SK-N-SH (cell line): ENCODE measurements around the gene CIAO1. TPM values are rescaled to one million over a fixed set of nuclear protein-coding genes. Genes with fewer than 3 reads are reported as not detected.

ENCODE experiments used
- CTCF ChIA-PET: fragments of 300-600, 350-600 bp; formaldehyde crosslinking; extraction: SDS; loops from one replicate; lab custom pipeline; 2021; lab: Yijun Ruan, JAX
- POLR2A ChIA-PET: fragments of 350-600 bp; sonication (Branson Sonifier 250); formaldehyde crosslinking; extraction: SDS; loops from one replicate; lab custom pipeline; 2020; ENCODE audit warnings: antibody characterized with exemption, inconsistent platforms; lab: Yijun Ruan, JAX
- DNase-seq: peaks from one replicate; pipeline ENCODE4 v3.0.0; 2012
- H2AFZ ChIP-seq: fragments of 200-600 bp; sonication (generic); 2 replicates; pipeline ENCODE4 v1.8.1; 2016; ENCODE audit warnings: antibody characterized with exemption, mild to moderate bottlenecking, low read depth
- H3F3A ChIP-seq: fragments of 200-600 bp; sonication (generic); replicated peaks from 2 replicates; pipeline ENCODE3; 2016; ENCODE audit warnings: antibody characterized with exemption, mild to moderate bottlenecking; ENCODE audit not compliant: insufficient read depth
- H3K27ac ChIP-seq, 2 experiments: fragments of 200-500 bp in 1 of 2; fragments of 200-600 bp in 1 of 2; sonication (Bioruptor generic) in 1 of 2; sonication (generic), shearing (Covaris generic) in 1 of 2; 2 replicates each; pipeline versions ENCODE4 v1.5.1 to v1.6.1; 2014 to 2016; ENCODE audit warnings: low read depth in 2 of 2, inconsistent platforms in 1 of 2, low read length in 1 of 2, mild to moderate bottlenecking in 1 of 2, mixed read lengths in 1 of 2
- H3K27me3 ChIP-seq: fragments of 200-600 bp; sonication (generic), shearing (Covaris generic); 2 replicates; pipeline ENCODE4 v1.6.1; 2016; ENCODE audit warnings: mixed run types; ENCODE audit not compliant: insufficient read depth
- H3K36me3 ChIP-seq, 2 experiments: fragments of 200-500 bp in 1 of 2; fragments of 200-600 bp in 1 of 2; sonication (Bioruptor generic) in 1 of 2; sonication (generic) in 1 of 2; replicated peaks in 1 of 2; 2 replicates each; pipeline versions ENCODE3 to v1.5.1; 2014 to 2016; ENCODE audit warnings: low read length in 1 of 2, mild to moderate bottlenecking in 1 of 2; ENCODE audit not compliant: insufficient read depth in 2 of 2, control insufficient read depth in 1 of 2
- H3K4me1 ChIP-seq, 2 experiments: fragments of 200-500 bp in 1 of 2; fragments of 200-600 bp in 1 of 2; sonication (Bioruptor generic) in 1 of 2; sonication (generic), shearing (Covaris generic) in 1 of 2; 2 replicates each; pipeline versions ENCODE4 v1.5.1 to v1.6.1; 2014 to 2016; ENCODE audit warnings: low read depth in 1 of 2, low read length in 1 of 2, mixed run types in 1 of 2; ENCODE audit not compliant: insufficient read depth in 2 of 2, control insufficient read depth in 1 of 2
- H3K4me2 ChIP-seq: fragments of 200-600 bp; sonication (generic), shearing (Covaris generic); 2 replicates; pipeline ENCODE4 v1.6.1; 2017; ENCODE audit warnings: mixed run types
- H3K4me3 ChIP-seq, 2 experiments: fragments of 200-500 bp in 1 of 2; fragments of 200-600 bp in 1 of 2; sonication (Bioruptor generic) in 1 of 2; sonication (generic), shearing (Covaris generic) in 1 of 2; 2 replicates each; pipeline versions ENCODE4 v1.5.1 to v1.8.1; 2014 to 2016; ENCODE audit warnings: low read depth in 2 of 2, inconsistent platforms in 1 of 2, low read length in 1 of 2, mild to moderate bottlenecking in 1 of 2, mixed read lengths in 1 of 2, moderate library complexity in 1 of 2
- H3K79me2 ChIP-seq: fragments of 200-600 bp; sonication (generic); 2 replicates; pipeline ENCODE4 v1.8.1; 2017; ENCODE audit warnings: mild to moderate bottlenecking; ENCODE audit not compliant: insufficient read depth
- H3K9ac ChIP-seq: fragments of 200-600 bp; sonication (generic); 2 replicates; pipeline ENCODE4 v1.6.1; 2017; ENCODE audit warnings: mixed run types
- H3K9me2 ChIP-seq: fragments of 200-600 bp; sonication (generic); 2 replicates; pipeline ENCODE4 v1.6.1; 2017; ENCODE audit warnings: mixed run types
- H3K9me3 ChIP-seq: fragments of 200-600 bp; sonication (generic); 2 replicates; pipeline ENCODE4 v1.6.1; 2017; ENCODE audit warnings: mixed run types, mild to moderate bottlenecking, moderate library complexity
- H4K20me1 ChIP-seq: fragments of 200-600 bp; sonication (generic); 2 replicates; pipeline ENCODE4 v1.6.1; 2017; ENCODE audit warnings: mild to moderate bottlenecking, mixed run types; ENCODE audit not compliant: insufficient read depth
- ELF1 ChIP-seq: IDR thresholded peaks from 2 replicates; pipeline ENCODE4 v1.4.0; 2012
- EP300 ChIP-seq, 2 experiments: IDR thresholded peaks; 2 replicates each; pipeline versions ENCODE4 v1.4.0 to v1.6.1; 2012; ENCODE audit warnings: borderline replicate concordance in 1 of 2, low read depth in 1 of 2, low read length in 1 of 2
- EZH2phosphoT487 ChIP-seq: fragments of 200-600 bp; sonication (generic); IDR thresholded peaks from 2 replicates; pipeline ENCODE4 v1.6.1; 2017; ENCODE audit warnings: low read depth, mixed run types, mild to moderate bottlenecking, antibody characterized with exemption, moderate library complexity, borderline replicate concordance
- FOSL2 ChIP-seq: IDR thresholded peaks from 2 replicates; pipeline ENCODE4 v1.4.0; 2012; ENCODE audit warnings: low read depth, mild to moderate bottlenecking, moderate library complexity, borderline replicate concordance
- FOXJ3 ChIP-seq: sonication (generic); formaldehyde crosslinking; IDR thresholded peaks from 2 replicates; pipeline ENCODE4 v1.5.1; 2020; ENCODE audit warnings: mild to moderate bottlenecking, missing genetic modification reagents
- GABPA ChIP-seq: IDR thresholded peaks from 2 replicates; pipeline ENCODE4 v1.4.0; 2012; ENCODE audit warnings: low read depth, mild to moderate bottlenecking
- GATA2 ChIP-seq: sonication (generic); formaldehyde crosslinking; IDR thresholded peaks from 2 replicates; pipeline ENCODE4 v1.5.0; 2020; ENCODE audit warnings: mild to moderate bottlenecking, missing genetic modification reagents
- JUND ChIP-seq: IDR thresholded peaks from 2 replicates; pipeline ENCODE4 v1.4.0; 2012
- MAX ChIP-seq: IDR thresholded peaks from 2 replicates; pipeline ENCODE4 v1.4.0; 2012; ENCODE audit warnings: low read depth
- NFIC ChIP-seq: IDR thresholded peaks from 2 replicates; pipeline ENCODE4 v1.4.0; 2012; ENCODE audit warnings: borderline replicate concordance
- NRF1 ChIP-seq: IDR thresholded peaks from 2 replicates; pipeline ENCODE4 v1.6.1; 2012; ENCODE audit warnings: low read depth, mild to moderate bottlenecking, low read length
- POLR2AphosphoS5 ChIP-seq: IDR thresholded peaks from 2 replicates; pipeline ENCODE4 v1.6.1; 2012; ENCODE audit warnings: low read depth, low read length
- RCOR1 ChIP-seq: fragments of 150-350 bp; IDR thresholded peaks from 2 replicates; pipeline ENCODE4 v1.6.1; 2017; ENCODE audit warnings: antibody characterized with exemption, low read length
- RXRA ChIP-seq: IDR thresholded peaks from 2 replicates; pipeline ENCODE4 v1.4.0; 2012; ENCODE audit warnings: low read depth, mild to moderate bottlenecking, borderline replicate concordance
- SIN3A ChIP-seq: IDR thresholded peaks from 2 replicates; pipeline ENCODE4 v1.6.1; 2012; ENCODE audit warnings: low read depth, mild to moderate bottlenecking, low read length, moderate library complexity, borderline replicate concordance
- TCF12 ChIP-seq: IDR thresholded peaks from 2 replicates; pipeline ENCODE4 v1.4.0; 2012
- TEAD4 ChIP-seq: IDR thresholded peaks from 2 replicates; pipeline ENCODE4 v1.4.0; 2012; ENCODE audit warnings: mild to moderate bottlenecking, borderline replicate concordance; ENCODE audit not compliant: insufficient read depth
- USF2 ChIP-seq: fragments of 150-350 bp; IDR thresholded peaks from 2 replicates; pipeline ENCODE4 v1.6.1; 2017; ENCODE audit warnings: antibody characterized with exemption, low read length, low read depth, borderline replicate concordance
- YY1 ChIP-seq: IDR thresholded peaks from 2 replicates; pipeline ENCODE4 v1.4.0; 2012; ENCODE audit warnings: low read depth, mild to moderate bottlenecking
- ZBTB33 ChIP-seq: IDR thresholded peaks from 2 replicates; pipeline ENCODE4 v1.4.0; 2012; ENCODE audit warnings: low read depth, borderline replicate concordance
- WGBS: methylation state at CpG from one replicate; pipeline ENCODE4 v1.1.6; 2017; ENCODE audit warnings: low lambda C conversion rate; 5-methylcytosine and 5-hydroxymethylcytosine counted together
- polyA plus RNA-seq, 3 experiments: library from polyadenylated mRNA; depleted of rRNA; stranded (reverse); fragments of >200 nt; gene quantifications; 2 replicates each; pipeline ENCODE4 v1.2.3, GENCODE V29; 2012
- TF ChIP-seq, protein P1 (sequence below): fragments of 150-350 bp; IDR thresholded peaks from 2 replicates; pipeline ENCODE4 v1.6.1; 2016; ENCODE audit warnings: mild to moderate bottlenecking, low read depth, low read length

Gene CIAO1
- polyA plus RNA-seq, 1 of the 3 experiments (the other 2 are of a cell fraction): 120 TPM

- no peak for TF ChIP-seq ZBTB33
- TF ChIP-seq NRF1: no peak
- no peak for TF ChIP-seq RCOR1
- no peak for TF ChIP-seq ELF1
- no peak for TF ChIP-seq TEAD4
- no peak for TF ChIP-seq SIN3A
- TF ChIP-seq MAX: no peak
- TF ChIP-seq YY1: no peak
- TF ChIP-seq GATA2 (CRISPR knock-in tag): no peak
- TF ChIP-seq FOXJ3: no peak
- TF ChIP-seq EP300 (IDR thresholded peaks at IDR 0.05; ENCODE audit: borderline replicate concordance in 1 of 2, low read depth in 1 of 2, low read length in 1 of 2): no peak
Measured at GRCh38 chr2:96318723-96319122, 52.7 kb downstream of the CIAO1 start (continued).

GRCh38 chr2:96319396-96319795 lies 53.4 kb downstream of the CIAO1 start:
- WGBS: 96% methylated on average over 1 of the region's 1 CpG
- Histone ChIP-seq H3K9ac (no peak overlapping the region), H3K4me1 (peaks cover 2 to 13% of the 10 kb centered on the region in 2 experiments; a peak in 3 of 4 replicates), H3K79me2 (no peaks in the 10 kb centered on the region), H3K27me3 (no peaks in the 10 kb centered on the region), H4K20me1 (no peaks in the 10 kb centered on the region), H3K9me3 (no peaks in the 10 kb centered on the region), H3K27ac (no peak overlapping the region), H3F3A (peaks cover 24% of the 10 kb centered on the region), H3K9me2 (no peaks in the 10 kb centered on the region), H3K36me3 (no peaks in the 10 kb centered on the region), H3K4me3 (no peak overlapping the region), H2AFZ (no peak overlapping the region), H3K4me2 (no peak overlapping the region)
- TF ChIP-seq GABPA (no peak), TEAD4 (no peak), NFIC (no peak), NRF1 (no peak), EP300 (IDR thresholded peaks at IDR 0.05; ENCODE audit: borderline replicate concordance in 1 of 2, low read depth in 1 of 2, low read length in 1 of 2) (no peak), TCF12 (no peak), FOSL2 (no peak), USF2 (no peak), RXRA (no peak), JUND (no peak), EZH2phosphoT487 (no peak), MAX (no peak), POLR2AphosphoS5 (no peak)
- TF ChIP-seq, protein P1, sequence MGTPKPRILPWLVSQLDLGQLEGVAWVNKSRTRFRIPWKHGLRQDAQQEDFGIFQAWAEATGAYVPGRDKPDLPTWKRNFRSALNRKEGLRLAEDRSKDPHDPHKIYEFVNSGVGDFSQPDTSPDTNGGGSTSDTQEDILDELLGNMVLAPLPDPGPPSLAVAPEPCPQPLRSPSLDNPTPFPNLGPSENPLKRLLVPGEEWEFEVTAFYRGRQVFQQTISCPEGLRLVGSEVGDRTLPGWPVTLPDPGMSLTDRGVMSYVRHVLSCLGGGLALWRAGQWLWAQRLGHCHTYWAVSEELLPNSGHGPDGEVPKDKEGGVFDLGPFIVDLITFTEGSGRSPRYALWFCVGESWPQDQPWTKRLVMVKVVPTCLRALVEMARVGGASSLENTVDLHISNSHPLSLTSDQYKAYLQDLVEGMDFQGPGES: no peak
- CTCF ChIA-PET: interaction anchor here (0.6 kb wide), 1 partner anchor 236 kb away, joined by 3 read pairs; no protein-coding TSS in a partner anchor
- POLR2A ChIA-PET: interaction anchor here (3.5 kb wide), 1 partner anchor 14 kb away, joined by 20 read pairs; the partner anchor contains the start of gene SNRNP200
- DNase-seq: no peak
